Mesenchymal stem cell (in vitro differentiated cells and primary cell): ENCODE results near the gene ZNF804B.

ENCODE experiments used
- DNase-seq: peaks from one replicate; pipeline ENCODE4 v3.0.0-alpha.2; 2013
- H2AFZ ChIP-seq: one replicate; pipeline ENCODE4 v1.6.1; 2013; ENCODE audit warnings: low read depth, mild to moderate bottlenecking, control low read depth, inconsistent platforms, low read length, moderate library complexity
- H2AK5ac ChIP-seq: 2 replicates; pipeline ENCODE4 v1.6.1; 2013; ENCODE audit warnings: low read length, moderate library complexity, mild to moderate bottlenecking, inconsistent platforms; ENCODE audit not compliant: severe bottlenecking
- H2BK120ac ChIP-seq: one replicate; pipeline ENCODE4 v1.6.1; 2013; ENCODE audit warnings: low read depth, mild to moderate bottlenecking, inconsistent platforms, low read length, moderate library complexity
- H2BK12ac ChIP-seq, 2 experiments: one replicate each; pipeline ENCODE4 v1.6.1; 2013; ENCODE audit warnings: inconsistent platforms in 2 of 2, low read length in 2 of 2, mild to moderate bottlenecking in 2 of 2, moderate library complexity in 2 of 2, control low read depth in 1 of 2
- H2BK15ac ChIP-seq: one replicate; pipeline ENCODE4 v1.6.1; 2013; ENCODE audit warnings: mild to moderate bottlenecking, low read depth, inconsistent platforms; ENCODE audit not compliant: poor library complexity, severe bottlenecking
- H2BK5ac ChIP-seq: 2 replicates; pipeline ENCODE4 v1.6.1; 2013; ENCODE audit warnings: low read depth, mild to moderate bottlenecking, low read length, control low read depth, inconsistent platforms; ENCODE audit not compliant: poor library complexity, severe bottlenecking
- H3K14ac ChIP-seq, 2 experiments: one replicate each; pipeline ENCODE4 v1.6.1; 2013; ENCODE audit warnings: inconsistent platforms in 2 of 2, low read length in 2 of 2, control low read depth in 1 of 2, mild to moderate bottlenecking in 1 of 2, moderate library complexity in 1 of 2
- H3K18ac ChIP-seq, 2 experiments: one replicate each; pipeline ENCODE4 v1.6.1; 2013; ENCODE audit warnings: inconsistent platforms in 2 of 2, low read length in 2 of 2, control low read depth in 1 of 2, low read depth in 1 of 2, mild to moderate bottlenecking in 1 of 2
- H3K23ac ChIP-seq, 2 experiments: one replicate each; pipeline ENCODE4 v1.6.1; 2013; ENCODE audit warnings: inconsistent platforms in 2 of 2, low read length in 2 of 2, mild to moderate bottlenecking in 2 of 2, moderate library complexity in 2 of 2, control low read depth in 1 of 2
- H3K27ac ChIP-seq: 2 replicates; pipeline ENCODE4 v1.5.1; 2013; ENCODE audit warnings: mild to moderate bottlenecking, moderate library complexity, low read length, control low read depth, inconsistent platforms; ENCODE audit not compliant: poor library complexity, severe bottlenecking
- H3K27me3 ChIP-seq, 2 experiments: 2 replicates each; pipeline versions ENCODE4 v1.6.1 to v1.7.0; 2013; ENCODE audit warnings: low read length in 2 of 2, mild to moderate bottlenecking in 2 of 2, moderate library complexity in 2 of 2, control low read depth in 1 of 2, inconsistent platforms in 1 of 2; ENCODE audit not compliant: control insufficient read depth in 1 of 2, insufficient read depth in 1 of 2
- H3K36me3 ChIP-seq, 2 experiments: 2 replicates each; pipeline versions ENCODE4 v1.6.1 to v1.7.0; 2013; ENCODE audit warnings: low read length in 2 of 2, control low read depth in 1 of 2, inconsistent platforms in 1 of 2, low read depth in 1 of 2, mild to moderate bottlenecking in 1 of 2; ENCODE audit not compliant: insufficient read depth in 2 of 2, control insufficient read depth in 1 of 2
- H3K4ac ChIP-seq, 2 experiments: one replicate each; pipeline ENCODE4 v1.6.1; 2013; ENCODE audit warnings: inconsistent platforms in 2 of 2, low read length in 2 of 2, mild to moderate bottlenecking in 2 of 2, moderate library complexity in 2 of 2, control low read depth in 1 of 2, low read depth in 1 of 2
- H3K4me1 ChIP-seq: 2 replicates; pipeline ENCODE4 v1.6.1; 2013; ENCODE audit warnings: low read depth, low read length, control low read depth; ENCODE audit not compliant: control insufficient read depth, insufficient read depth
- H3K4me2 ChIP-seq: 2 replicates; pipeline ENCODE4 v1.6.1; 2013; ENCODE audit warnings: low read length, mild to moderate bottlenecking, inconsistent platforms; ENCODE audit not compliant: poor library complexity, severe bottlenecking
- H3K4me3 ChIP-seq, 2 experiments: 2 replicates each; pipeline versions ENCODE4 v1.5.1 to v1.7.0; 2013; ENCODE audit warnings: low read length in 2 of 2, mild to moderate bottlenecking in 2 of 2, control low read depth in 1 of 2, low read depth in 1 of 2; ENCODE audit not compliant: insufficient read depth in 1 of 2
- H3K79me1 ChIP-seq: replicated peaks from 2 replicates; pipeline ENCODE4 v1.6.1; 2013; ENCODE audit warnings: mild to moderate bottlenecking, control low read depth, low read length, inconsistent platforms; ENCODE audit not compliant: poor library complexity, severe bottlenecking
- H3K9ac ChIP-seq: 2 replicates; pipeline ENCODE4 v1.7.0; 2013; ENCODE audit warnings: mild to moderate bottlenecking, low read length, moderate library complexity
- H3K9me3 ChIP-seq: 2 replicates; pipeline ENCODE4 v1.7.0; 2013; ENCODE audit warnings: mild to moderate bottlenecking, low read length; ENCODE audit not compliant: control insufficient read depth
- H4K8ac ChIP-seq: one replicate; pipeline ENCODE4 v1.6.1; 2013; ENCODE audit warnings: inconsistent platforms, mild to moderate bottlenecking, low read length, moderate library complexity
- H4K91ac ChIP-seq: one replicate; pipeline ENCODE4 v1.6.1; 2013; ENCODE audit warnings: mild to moderate bottlenecking, low read length, inconsistent platforms
- WGBS: methylation state at CpG from one replicate; pipeline ENCODE4 v1.1.7; 2013; ENCODE audit warnings: mixed read lengths; 5-methylcytosine and 5-hydroxymethylcytosine counted together

The ZNF804B gene

GRCh38 chr7:88967432-88967831 lies 207.9 kb downstream of the ZNF804B start:
- Histone ChIP-seq H2BK5ac (no peak overlapping the region), H3K4me2 (no peak overlapping the region), H2BK15ac (no peak overlapping the region), H3K9ac (no peak overlapping the region), H4K8ac (no peak overlapping the region), H3K27me3 (no peaks in the 10 kb centered on the region), H3K27ac (no peak overlapping the region), H3K14ac (no peak overlapping the region), H3K18ac (no peak overlapping the region), H3K4me1 (no peaks in the 10 kb centered on the region), H3K23ac (no peak overlapping the region), H2AK5ac (no peak overlapping the region), H3K9me3 (no peaks in the 10 kb centered on the region), H3K4me3 (no peak overlapping the region), H2BK12ac (no peak overlapping the region), H2AFZ (no peak overlapping the region), H4K91ac (no peak overlapping the region), H2BK120ac (no peak overlapping the region), H3K79me1 (no peaks in the 10 kb centered on the region), H3K4ac (no peak overlapping the region), H3K36me3 (no peaks in the 10 kb centered on the region)
- no CpG with 5 or more reads among the region's 4 CpGs for WGBS
- no peak for DNase-seq

GRCh38 chr7:88969167-88969566 lies 209.7 kb downstream of the ZNF804B start:
- 60% methylated on average over 1 of the region's 1 CpG for WGBS

DNA sequence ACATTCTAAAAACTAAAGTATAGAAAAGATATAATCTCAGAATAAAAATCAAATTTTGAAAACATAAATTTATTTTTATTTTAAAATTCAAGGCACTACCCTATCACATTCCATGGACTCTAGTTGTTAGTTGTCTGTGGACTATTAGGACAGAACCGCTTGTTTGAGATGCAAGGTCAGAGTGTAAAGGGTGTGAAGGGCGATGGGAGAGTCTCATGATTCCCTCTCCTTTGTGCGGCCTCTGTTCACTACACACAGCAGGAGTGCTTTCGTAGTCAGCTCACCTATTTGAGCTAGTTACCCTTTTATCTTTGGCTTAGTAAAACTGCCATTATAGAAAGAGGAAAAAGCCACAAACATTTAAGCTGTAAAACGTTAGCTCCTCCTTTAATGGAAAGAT lies 225.8 kb downstream of the ZNF804B start:
- Histone ChIP-seq H2BK12ac (no peak overlapping the region), H2BK15ac (no peak overlapping the region)

More at GRCh38 chr7:88969167-88969566, 209.7 kb downstream of the ZNF804B start:
- H3K36me3 ChIP-seq: no peaks in the 10 kb centered on the region
- no peaks in the 10 kb centered on the region for H3K27me3 ChIP-seq
- no peak overlapping the region for H2BK12ac ChIP-seq
- H2BK5ac ChIP-seq: no peak overlapping the region
- H2AK5ac ChIP-seq: no peak overlapping the region
- no peak overlapping the region for H3K9ac ChIP-seq
- no peak overlapping the region for H3K14ac ChIP-seq
- no peak overlapping the region for H3K4me2 ChIP-seq
- no peak overlapping the region for H2BK15ac ChIP-seq
- no peaks in the 10 kb centered on the region for H3K4me1 ChIP-seq
- H4K8ac ChIP-seq: no peak overlapping the region
- H3K23ac ChIP-seq: no peak overlapping the region
- no peak overlapping the region for H2BK120ac ChIP-seq
- no peaks in the 10 kb centered on the region for H3K79me1 ChIP-seq
- no peak for DNase-seq
- H3K18ac ChIP-seq: no peak overlapping the region
- H3K27ac ChIP-seq: no peak overlapping the region
- no peak overlapping the region for H3K4me3 ChIP-seq
- no peaks in the 10 kb centered on the region for H3K9me3 ChIP-seq
- H3K4ac ChIP-seq: no peak overlapping the region
- no peak overlapping the region for H2AFZ ChIP-seq
- no peak overlapping the region for H4K91ac ChIP-seq

DNA sequence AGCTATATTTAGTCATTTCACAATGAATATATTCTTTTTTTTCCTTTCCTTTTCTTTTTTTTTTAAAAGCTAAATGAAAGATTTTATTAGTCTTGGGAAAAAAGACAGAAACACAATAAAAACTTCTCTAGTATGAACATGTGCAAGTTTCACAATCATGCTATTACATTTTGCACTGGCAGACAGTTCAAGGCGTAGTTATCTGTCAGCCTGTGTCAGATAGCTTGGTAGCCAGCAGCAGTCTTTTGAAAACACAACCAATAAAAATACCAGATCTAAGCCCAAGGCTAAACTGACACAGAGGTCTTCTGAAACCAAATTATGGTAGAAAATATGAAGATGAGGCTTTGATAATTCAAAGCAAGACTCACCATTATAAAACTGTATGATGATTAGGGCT lies 241.8 kb downstream of the ZNF804B start:
- Histone ChIP-seq H3K4me2 (no peak overlapping the region), H2BK5ac (no peak overlapping the region), H3K27ac (no peak overlapping the region), H3K79me1 (no peaks in the 10 kb centered on the region), H2BK15ac (no peak overlapping the region), H3K9ac (no peak overlapping the region), H3K23ac (no peak overlapping the region), H3K27me3 (no peaks in the 10 kb centered on the region), H2BK12ac (no peak overlapping the region), H3K9me3 (no peaks in the 10 kb centered on the region), H3K4ac (no peak overlapping the region), H3K4me3 (no peak overlapping the region), H4K8ac (no peak overlapping the region), H2AFZ (no peak overlapping the region), H2AK5ac (no peak overlapping the region), H3K18ac (no peak overlapping the region), H2BK120ac (no peak overlapping the region), H3K14ac (no peak overlapping the region), H4K91ac (no peak overlapping the region), H3K4me1 (no peaks in the 10 kb centered on the region), H3K36me3 (no peaks in the 10 kb centered on the region)
- 70% methylated on average over 1 of the region's 1 CpG for WGBS
- DNase-seq: no peak

More for the DNA sequence above, 225.8 kb downstream of the ZNF804B start:
- Histone ChIP-seq H4K91ac (no peak overlapping the region), H2AK5ac (no peak overlapping the region), H2BK120ac (no peak overlapping the region), H3K23ac (no peak overlapping the region), H3K36me3 (no peaks in the 10 kb centered on the region), H3K27ac (no peak overlapping the region), H3K9me3 (no peaks in the 10 kb centered on the region), H3K4me1 (no peaks in the 10 kb centered on the region), H2AFZ (no peak overlapping the region), H3K18ac (no peak overlapping the region), H3K4me2 (no peak overlapping the region), H2BK5ac (no peak overlapping the region), H3K9ac (no peak overlapping the region), H3K4me3 (no peak overlapping the region), H4K8ac (no peak overlapping the region), H3K4ac (no peak overlapping the region), H3K14ac (no peak overlapping the region), H3K79me1 (no peaks in the 10 kb centered on the region), H3K27me3 (no peaks in the 10 kb centered on the region)
- no peak for DNase-seq
- 56% methylated on average over 3 of the region's 5 CpGs for WGBS
